ENCODE measurements around the gene RARB.

The RARB gene

GRCh38 chr3:25568525-25569078 is 140.5 kb downstream of the RARB start:
- Histone ChIP-seq H3K4me1 (ENCODE audit: control insufficient read depth, insufficient read depth, low read length) (peaks cover 9% of the 10 kb centered on the region), H3K27ac (ENCODE audit: low read depth, low read length) (no peak overlapping the region), H3K36me3 (ENCODE audit: control insufficient read depth, insufficient read depth, low read length) (no peaks in the 10 kb centered on the region), H3K9me3 (ENCODE audit: control insufficient read depth, insufficient read depth, low read depth, low read length) (no peaks in the 10 kb centered on the region), H3K27me3 (ENCODE audit: control insufficient read depth, insufficient read depth, low read length) (no peaks in the 10 kb centered on the region), H3K9ac (ENCODE audit: low read length) (no peak overlapping the region), H3K4me3 (ENCODE audit: low read depth, low read length) (no peak overlapping the region)

GRCh38 chr3:25571285-25571684 is 143.2 kb downstream of the RARB start:
- peaks cover 17% of the 10 kb centered on the region for H3K4me1 ChIP-seq (ENCODE audit: control insufficient read depth, insufficient read depth, low read length)
- H3K27me3 ChIP-seq (ENCODE audit: control insufficient read depth, insufficient read depth, low read length): no peaks in the 10 kb centered on the region
- H3K27ac ChIP-seq (ENCODE audit: low read depth, low read length): no peak overlapping the region
- no peaks in the 10 kb centered on the region for H3K36me3 ChIP-seq (ENCODE audit: control insufficient read depth, insufficient read depth, low read length)
- no peak overlapping the region for H3K4me3 ChIP-seq (ENCODE audit: low read depth, low read length)
- no peaks in the 10 kb centered on the region for H3K9me3 ChIP-seq (ENCODE audit: control insufficient read depth, insufficient read depth, low read depth, low read length)
- H3K9ac ChIP-seq (ENCODE audit: low read length): no peak overlapping the region

- H3K27me3 ChIP-seq (ENCODE audit: control insufficient read depth, insufficient read depth, low read length): no peaks in the 10 kb centered on the region
- H3K4me3 ChIP-seq (ENCODE audit: low read depth, low read length): no peak overlapping the region
- H3K36me3 ChIP-seq (ENCODE audit: control insufficient read depth, insufficient read depth, low read length): no peaks in the 10 kb centered on the region
- H3K4me1 ChIP-seq (ENCODE audit: control insufficient read depth, insufficient read depth, low read length): peaks cover 17% of the 10 kb centered on the region
- no peak overlapping the region for H3K9ac ChIP-seq (ENCODE audit: low read length)
- H3K9me3 ChIP-seq (ENCODE audit: control insufficient read depth, insufficient read depth, low read depth, low read length): no peaks in the 10 kb centered on the region
- no peak overlapping the region for H3K27ac ChIP-seq (ENCODE audit: low read depth, low read length)
These were observed 144.3 kb downstream of the RARB start for GRCh38 chr3:25572336-25572735.

- Histone ChIP-seq H3K4me1 (ENCODE audit: control insufficient read depth, insufficient read depth, low read length) (peaks cover 17% of the 10 kb centered on the region), H3K4me3 (ENCODE audit: low read depth, low read length) (no peak overlapping the region), H3K36me3 (ENCODE audit: control insufficient read depth, insufficient read depth, low read length) (no peaks in the 10 kb centered on the region), H3K9ac (ENCODE audit: low read length) (peak overlapping the region; percentile 51), H3K27me3 (ENCODE audit: control insufficient read depth, insufficient read depth, low read length) (no peaks in the 10 kb centered on the region), H3K27ac (ENCODE audit: low read depth, low read length) (no peak overlapping the region; the same call in 1 of the 2 replicates), H3K9me3 (ENCODE audit: control insufficient read depth, insufficient read depth, low read depth, low read length) (no peaks in the 10 kb centered on the region)
These were observed 144.9 kb downstream of the RARB start for GRCh38 chr3:25572919-25573385.

GRCh38 chr3:25573386-25574171 is 145.5 kb downstream of the RARB start:
- no peaks in the 10 kb centered on the region for H3K27me3 ChIP-seq (ENCODE audit: control insufficient read depth, insufficient read depth, low read length)
- H3K4me3 ChIP-seq (ENCODE audit: low read depth, low read length): no peak overlapping the region
- no peaks in the 10 kb centered on the region for H3K36me3 ChIP-seq (ENCODE audit: control insufficient read depth, insufficient read depth, low read length)
- peak overlapping the region; percentile 51 for H3K9ac ChIP-seq (ENCODE audit: low read length)
- peaks cover 17% of the 10 kb centered on the region for H3K4me1 ChIP-seq (ENCODE audit: control insufficient read depth, insufficient read depth, low read length)
- peak overlapping the region; percentile 35; the same call in 1 of the 2 replicates for H3K27ac ChIP-seq (ENCODE audit: low read depth, low read length)
- no peaks in the 10 kb centered on the region for H3K9me3 ChIP-seq (ENCODE audit: control insufficient read depth, insufficient read depth, low read depth, low read length)

GRCh38 chr3:25574172-25574765 is 146.2 kb downstream of the RARB start:
- Histone ChIP-seq H3K4me3 (ENCODE audit: low read depth, low read length) (no peak overlapping the region), H3K36me3 (ENCODE audit: control insufficient read depth, insufficient read depth, low read length) (no peaks in the 10 kb centered on the region), H3K27me3 (ENCODE audit: control insufficient read depth, insufficient read depth, low read length) (no peaks in the 10 kb centered on the region), H3K27ac (ENCODE audit: low read depth, low read length) (no peak overlapping the region; the same call in 1 of the 2 replicates), H3K4me1 (ENCODE audit: control insufficient read depth, insufficient read depth, low read length) (peaks cover 17% of the 10 kb centered on the region), H3K9ac (ENCODE audit: low read length) (no peak overlapping the region), H3K9me3 (ENCODE audit: control insufficient read depth, insufficient read depth, low read depth, low read length) (no peaks in the 10 kb centered on the region)

- Histone ChIP-seq H3K4me3 (ENCODE audit: low read depth, low read length) (no peak overlapping the region), H3K9ac (ENCODE audit: low read length) (no peak overlapping the region), H3K36me3 (ENCODE audit: control insufficient read depth, insufficient read depth, low read length) (no peaks in the 10 kb centered on the region), H3K27ac (ENCODE audit: low read depth, low read length) (no peak overlapping the region), H3K4me1 (ENCODE audit: control insufficient read depth, insufficient read depth, low read length) (peaks cover 17% of the 10 kb centered on the region), H3K9me3 (ENCODE audit: control insufficient read depth, insufficient read depth, low read depth, low read length) (no peaks in the 10 kb centered on the region), H3K27me3 (ENCODE audit: control insufficient read depth, insufficient read depth, low read length) (no peaks in the 10 kb centered on the region)
These were observed 146.9 kb downstream of the RARB start for GRCh38 chr3:25575001-25575400.

- Histone ChIP-seq H3K9me3 (ENCODE audit: control insufficient read depth, insufficient read depth, low read depth, low read length) (no peaks in the 10 kb centered on the region), H3K36me3 (ENCODE audit: control insufficient read depth, insufficient read depth, low read length) (no peaks in the 10 kb centered on the region), H3K9ac (ENCODE audit: low read length) (no peak overlapping the region), H3K27ac (ENCODE audit: low read depth, low read length) (no peak overlapping the region), H3K4me1 (ENCODE audit: control insufficient read depth, insufficient read depth, low read length) (peaks cover 17% of the 10 kb centered on the region), H3K27me3 (ENCODE audit: control insufficient read depth, insufficient read depth, low read length) (no peaks in the 10 kb centered on the region), H3K4me3 (ENCODE audit: low read depth, low read length) (no peak overlapping the region)
These were observed 148.1 kb downstream of the RARB start for GRCh38 chr3:25576146-25576545.

- Histone ChIP-seq H3K27me3 (ENCODE audit: control insufficient read depth, insufficient read depth, low read length) (no peaks in the 10 kb centered on the region), H3K36me3 (ENCODE audit: control insufficient read depth, insufficient read depth, low read length) (no peaks in the 10 kb centered on the region), H3K9ac (ENCODE audit: low read length) (no peak overlapping the region), H3K4me1 (ENCODE audit: control insufficient read depth, insufficient read depth, low read length) (peaks cover 20% of the 10 kb centered on the region), H3K9me3 (ENCODE audit: control insufficient read depth, insufficient read depth, low read depth, low read length) (no peaks in the 10 kb centered on the region), H3K27ac (ENCODE audit: low read depth, low read length) (no peak overlapping the region), H3K4me3 (ENCODE audit: low read depth, low read length) (no peak overlapping the region)
These were observed 148.9 kb downstream of the RARB start for GRCh38 chr3:25576831-25577454.

DNA sequence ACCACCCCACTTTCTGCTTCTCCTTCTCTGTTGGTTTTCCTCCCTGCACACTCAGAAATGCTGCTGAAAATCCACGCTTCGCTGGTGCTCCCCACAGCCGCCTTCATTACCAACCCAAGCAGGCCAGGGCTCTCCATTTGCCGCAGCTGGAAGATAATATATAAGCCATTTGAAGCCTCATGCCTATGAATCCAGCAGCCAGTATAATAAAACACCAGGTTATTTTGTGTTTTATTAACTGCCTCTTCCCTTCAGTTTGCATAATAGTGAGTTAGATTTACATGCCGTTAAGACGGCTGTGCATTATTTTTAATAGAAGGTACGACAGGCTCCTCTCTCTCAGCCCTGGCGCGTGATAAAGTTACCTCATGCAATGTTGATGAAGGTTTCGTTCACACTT is 150.0 kb downstream of the RARB start:
- no peak overlapping the region for H3K27ac ChIP-seq (ENCODE audit: low read depth, low read length)
- no peaks in the 10 kb centered on the region for H3K27me3 ChIP-seq (ENCODE audit: control insufficient read depth, insufficient read depth, low read length)
- H3K4me1 ChIP-seq (ENCODE audit: control insufficient read depth, insufficient read depth, low read length): peaks cover 22% of the 10 kb centered on the region
- no peaks in the 10 kb centered on the region for H3K36me3 ChIP-seq (ENCODE audit: control insufficient read depth, insufficient read depth, low read length)
- H3K4me3 ChIP-seq (ENCODE audit: low read depth, low read length): no peak overlapping the region
- no peaks in the 10 kb centered on the region; the same call in 1 of the 2 replicates for H3K9me3 ChIP-seq (ENCODE audit: control insufficient read depth, insufficient read depth, low read depth, low read length)
- H3K9ac ChIP-seq (ENCODE audit: low read length): no peak overlapping the region

DNA sequence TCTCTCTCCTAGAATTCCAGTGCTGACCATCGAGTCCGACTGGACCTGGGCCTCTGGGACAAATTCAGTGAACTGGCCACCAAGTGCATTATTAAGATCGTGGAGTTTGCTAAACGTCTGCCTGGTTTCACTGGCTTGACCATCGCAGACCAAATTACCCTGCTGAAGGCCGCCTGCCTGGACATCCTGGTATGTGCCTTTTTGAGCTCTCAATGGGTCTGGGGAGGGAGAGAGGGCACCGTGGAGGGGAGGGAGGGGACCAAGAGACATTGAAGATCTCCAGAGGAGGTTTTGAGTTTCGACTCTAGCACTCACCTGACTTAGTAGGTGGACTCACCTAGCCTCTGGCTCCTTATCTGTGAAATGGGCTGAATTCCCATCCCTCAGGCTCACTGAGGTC is 152.5 kb downstream of the RARB start:
- Histone ChIP-seq H3K4me1 (ENCODE audit: control insufficient read depth, insufficient read depth, low read length) (peaks cover 9% of the 10 kb centered on the region; the same call in 1 of the 2 replicates), H3K27ac (ENCODE audit: low read depth, low read length) (no peak overlapping the region), H3K9ac (ENCODE audit: low read length) (no peak overlapping the region), H3K4me3 (ENCODE audit: low read depth, low read length) (no peak overlapping the region), H3K27me3 (ENCODE audit: control insufficient read depth, insufficient read depth, low read length) (no peaks in the 10 kb centered on the region), H3K9me3 (ENCODE audit: control insufficient read depth, insufficient read depth, low read depth, low read length) (no peaks in the 10 kb centered on the region; the same call in 1 of the 2 replicates), H3K36me3 (ENCODE audit: control insufficient read depth, insufficient read depth, low read length) (no peaks in the 10 kb centered on the region)
